ENCODE results near the gene TDRD5. TPM values are rescaled to one million over a fixed set of nuclear protein-coding genes. Genes with fewer than 3 reads are reported as not detected.

The TDRD5 gene, protein sequence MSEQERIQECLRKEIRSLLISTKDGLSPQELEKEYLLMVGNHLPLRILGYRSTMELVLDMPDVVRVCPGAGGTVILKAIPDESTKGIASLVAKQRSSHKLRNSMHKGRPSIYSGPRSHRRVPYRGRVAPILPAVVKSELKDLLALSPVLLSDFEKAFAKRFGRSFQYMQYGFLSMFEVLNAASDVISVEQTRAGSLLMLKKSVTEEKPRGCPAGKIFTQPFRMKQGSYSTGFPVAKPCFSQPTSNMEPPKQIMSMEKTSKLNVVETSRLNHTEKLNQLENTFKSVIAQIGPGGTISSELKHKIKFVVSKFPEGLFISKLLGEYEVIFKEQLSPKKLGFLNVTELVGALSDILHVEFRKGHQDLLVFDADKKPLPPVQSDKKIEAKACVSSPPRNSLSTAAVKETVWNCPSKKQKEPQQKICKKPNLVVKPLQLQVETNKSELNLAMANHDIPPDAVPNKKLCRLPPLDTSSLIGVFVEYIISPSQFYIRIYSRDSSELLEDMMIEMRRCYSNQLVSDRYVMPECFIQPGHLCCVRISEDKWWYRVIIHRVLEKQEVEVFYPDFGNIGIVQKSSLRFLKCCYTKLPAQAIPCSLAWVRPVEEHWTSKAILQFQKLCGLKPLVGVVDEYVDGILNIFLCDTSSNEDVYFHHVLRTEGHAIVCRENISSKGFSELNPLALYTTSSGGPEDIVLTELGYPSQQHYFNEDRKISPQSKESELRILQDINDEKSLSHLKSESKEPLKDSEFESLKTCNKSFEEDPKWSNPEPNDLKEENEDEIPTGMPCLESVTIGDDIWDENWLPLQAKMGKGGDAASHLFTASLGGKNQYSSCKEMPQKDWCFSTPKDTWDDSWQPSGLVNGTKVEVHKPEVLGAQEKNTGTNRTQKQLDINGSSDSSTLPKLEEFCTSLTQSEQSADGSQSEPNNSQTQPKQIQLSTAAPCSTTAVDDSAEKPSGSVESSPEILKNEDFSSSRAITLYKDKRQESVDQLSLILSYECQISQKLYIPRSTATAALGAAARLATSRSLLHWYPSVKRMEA
- not detected in 2 replicates for total RNA-seq

DNA sequence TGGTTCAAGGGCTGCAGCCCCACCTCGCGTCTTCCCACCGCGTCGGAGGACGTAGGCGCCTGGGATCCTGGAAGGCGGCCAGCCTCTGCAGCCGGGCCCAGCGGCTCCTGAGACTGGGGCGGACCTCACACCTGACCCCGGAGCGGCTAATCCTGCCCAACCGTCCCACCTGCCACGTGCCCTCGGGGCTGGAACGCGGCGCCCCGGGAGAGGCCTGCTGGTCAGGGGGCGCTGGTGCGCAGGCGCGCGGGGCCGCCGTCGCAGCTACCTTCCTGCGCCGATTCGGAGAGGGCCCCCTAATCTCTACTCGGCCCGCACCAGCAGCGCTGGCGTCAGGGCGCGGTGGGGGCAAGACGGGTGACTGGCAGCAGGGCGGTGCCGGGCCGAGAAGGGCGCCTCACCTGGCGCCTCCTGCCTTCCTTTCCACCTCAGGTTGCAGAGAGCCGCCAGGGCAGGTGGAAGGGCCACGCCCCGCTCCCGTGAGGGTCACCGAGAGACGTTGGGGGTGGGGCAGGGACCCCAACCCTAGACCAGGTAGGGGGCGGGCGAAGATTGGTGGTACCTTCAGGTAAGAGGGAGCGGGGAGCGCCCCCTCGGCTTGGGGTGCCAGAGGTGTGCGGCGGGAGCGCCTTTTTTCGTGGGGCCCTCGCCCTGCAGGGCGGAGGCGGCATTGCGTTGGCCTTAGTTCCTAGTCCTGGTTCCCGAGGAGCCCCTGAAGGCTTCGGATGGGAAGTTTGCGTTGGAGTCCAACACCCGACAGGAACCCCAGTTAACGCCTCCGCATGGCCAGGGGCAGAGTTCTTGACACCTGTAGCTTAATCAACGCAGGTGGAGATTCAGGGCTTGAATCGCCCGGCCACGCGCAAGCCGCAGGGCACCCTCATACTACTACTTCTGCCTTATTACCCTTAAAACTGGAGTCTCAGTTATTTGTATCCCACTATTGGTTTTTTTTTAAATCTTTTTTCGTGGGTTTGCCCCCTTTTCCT is at the start of gene TDRD5:
TDRD5 (plus strand) TSS at position 241 of the 989 bp plus-strand sequence. CDS start 784 bp downstream, outside the sequence.
- no peak for TF ChIP-seq CTCF (IDR thresholded peaks at IDR 0.05)
- Mint-ChIP-seq H3K9me3 (no peaks in the 10 kb centered on the region), H3K4me1 (no peaks in the 10 kb centered on the region), H3K27me3 (peaks cover 48% of the 10 kb centered on the region), H3K36me3 (ENCODE audit: low read depth) (no peaks in the 10 kb centered on the region), H3K27ac (no peak within 1 kb of the TSS), H3K4me3 (no peak within 1 kb of the TSS)
- ChIA-PET POLR2A (no interaction called here), CTCF (no interaction called here)
- intact Hi-C loops (cut with micrococcal nuclease) = no loop called here
- DNase-seq (no peak), ATAC-seq (ENCODE audit: low read depth) (no peak)

- intact Hi-C loops (cut with micrococcal nuclease) = no loop called here
- Mint-ChIP-seq H3K9me3 (no peaks in the 10 kb centered on the region), H3K27ac (no peak overlapping the region), H3K27me3 (peaks cover 8% of the 10 kb centered on the region), H3K36me3 (ENCODE audit: low read depth) (no peaks in the 10 kb centered on the region), H3K4me3 (no peak overlapping the region), H3K4me1 (no peaks in the 10 kb centered on the region)
- ChIA-PET CTCF (no interaction called here), POLR2A (no interaction called here)
- ATAC-seq (ENCODE audit: low read depth) (no peak), DNase-seq (no peak)
- TF ChIP-seq CTCF (IDR thresholded peaks at IDR 0.05) = no peak
Observed at GRCh38 chr1:179545321-179545720, 46.3 kb upstream of the TDRD5 start.

- POLR2A ChIA-PET = no interaction called here
- no peaks in the 10 kb centered on the region for H3K9me3 Mint-ChIP-seq
- H3K27ac Mint-ChIP-seq = no peak overlapping the region
- intact Hi-C loops (cut with micrococcal nuclease) = no loop called here
- H3K27me3 Mint-ChIP-seq = peaks cover 8% of the 10 kb centered on the region
- H3K36me3 Mint-ChIP-seq (ENCODE audit: low read depth) = no peaks in the 10 kb centered on the region
- no peak for ATAC-seq (ENCODE audit: low read depth)
- no peaks in the 10 kb centered on the region for H3K4me1 Mint-ChIP-seq
- H3K4me3 Mint-ChIP-seq = no peak overlapping the region
- no peak for DNase-seq
- CTCF ChIA-PET = no interaction called here
- TF ChIP-seq CTCF (IDR thresholded peaks at IDR 0.05) = no peak
Observed at GRCh38 chr1:179547021-179547535, 44.6 kb upstream of the TDRD5 start.

DNA sequence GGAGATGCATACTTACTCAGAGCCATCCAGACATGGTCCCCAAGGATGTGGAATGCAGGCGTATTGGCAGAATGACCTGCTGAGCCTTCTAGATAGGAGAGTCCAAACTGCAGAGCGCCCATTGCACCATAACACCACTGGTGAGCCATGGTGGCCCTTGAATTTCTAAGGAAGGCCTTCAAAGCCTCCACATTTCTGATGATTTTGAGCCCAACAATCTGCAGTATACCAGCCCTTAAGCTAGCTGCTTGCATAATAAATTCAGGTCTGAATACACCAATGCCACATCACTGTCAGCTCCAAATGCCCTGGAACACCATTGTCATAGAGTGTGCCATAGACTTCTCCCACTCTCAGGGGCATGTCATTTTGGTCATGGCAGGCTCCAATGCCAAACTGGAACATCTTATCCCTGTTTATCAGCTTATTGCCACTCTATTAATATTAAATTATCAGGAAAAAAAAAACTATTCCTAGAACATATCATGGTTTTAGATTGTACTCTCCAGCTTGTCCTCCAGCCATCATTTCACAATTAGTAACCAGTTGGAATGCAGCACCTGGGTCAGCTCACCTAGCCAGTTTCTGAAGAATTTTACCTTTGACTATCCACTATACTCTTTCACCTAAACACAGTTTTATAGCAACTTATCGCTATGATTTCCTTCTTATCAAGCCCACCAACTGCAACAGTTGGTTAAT is 42.8 kb upstream of the TDRD5 start:
- no peaks in the 10 kb centered on the region for H3K4me1 Mint-ChIP-seq
- POLR2A ChIA-PET = no interaction called here
- DNase-seq (no peak), ATAC-seq (ENCODE audit: low read depth) (no peak)
- H3K27me3 Mint-ChIP-seq = peaks cover 2% of the 10 kb centered on the region
- no peaks in the 10 kb centered on the region for H3K9me3 Mint-ChIP-seq
- no peak for TF ChIP-seq CTCF (IDR thresholded peaks at IDR 0.05)
- CTCF ChIA-PET = no interaction called here
- intact Hi-C loops (cut with micrococcal nuclease) = no loop called here
- H3K36me3 Mint-ChIP-seq (ENCODE audit: low read depth) = no peaks in the 10 kb centered on the region
- no peak overlapping the region for H3K27ac Mint-ChIP-seq
- no peak overlapping the region for H3K4me3 Mint-ChIP-seq

All from activated B cell treated with CpG ODN at 0.5 μM for 24 hours (primary cell).